ENCODE data around the gene TECR. TPM values are rescaled to one million over a fixed set of nuclear protein-coding genes. Genes with fewer than 3 reads are reported as not detected.

Gene TECR
- total and polyA plus RNA-seq, 7 experiments from 2014 or later: 123 to 325 (median 207) TPM

DNA sequence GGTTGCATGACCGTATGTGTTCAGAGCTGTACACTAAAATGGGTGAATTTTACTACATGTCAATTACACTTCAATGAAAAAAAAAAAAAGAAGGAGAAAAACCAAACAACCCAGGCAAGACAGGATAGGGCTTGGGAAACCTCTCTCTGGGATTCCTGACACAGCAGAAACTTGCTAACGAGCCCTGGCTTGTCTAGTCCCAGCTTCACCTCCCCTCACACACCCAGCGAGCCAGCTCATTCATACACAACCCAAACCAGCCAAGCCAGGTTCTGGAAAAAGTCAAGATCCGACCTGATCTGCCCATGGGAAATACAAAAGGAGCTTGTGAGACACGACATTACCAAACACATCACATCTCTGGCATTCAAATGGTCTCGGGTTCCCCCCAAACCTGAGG, 3.7 kb upstream of the TECR start:
- Mint-ChIP-seq H3K4me3 (peak overlapping the region in 5 of 10 donors; percentile 21 to 53 (median 41)), H3K36me3 (peaks cover 0 to 4% (median 0%) of the 10 kb centered on the region in 5 donors)

DNA sequence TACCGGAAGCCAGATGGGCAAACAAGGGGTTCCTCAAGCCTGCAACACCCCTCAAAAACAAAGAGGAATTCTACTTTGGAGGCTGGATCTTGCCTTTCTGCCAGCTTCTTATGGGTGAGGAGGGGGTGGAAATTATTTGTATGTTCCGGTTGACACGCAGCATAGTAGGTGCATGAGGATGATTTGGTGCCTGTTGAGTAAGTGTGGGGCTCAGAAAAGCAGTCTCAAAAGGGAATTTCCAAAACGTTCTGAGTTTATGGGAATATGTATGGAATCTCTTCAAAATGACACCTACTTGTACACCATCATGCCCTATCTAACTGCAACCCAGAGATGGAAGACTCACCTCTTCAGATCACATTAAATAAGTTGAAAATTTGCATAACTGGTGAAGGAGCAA, 3.0 kb upstream of the TECR start:
- POLR2A ChIA-PET: interaction anchor here (0.8 to 34.0 kb wide), 4 partner anchors 18 to 1374 kb away, joined by 3 to 1101 read pairs (median 4); partner anchors contain the start of genes DNAJB1 and GIPC1
- peaks cover 44 to 49% of the 10 kb centered on the region in 2 donors for H3K4me1 ChIP-seq (ENCODE audit: control insufficient read depth in 2 of 2, insufficient read depth in 2 of 2, low read length in 2 of 2)
- intact Hi-C loops (cut with micrococcal nuclease): loop anchor here (10.0 kb wide), 3 partner anchors 682 to 1798 kb away; partner anchors contain the start of genes KLF2 (in 1 of the 2) and TPM4 (in 1 of the 2)
- Mint-ChIP-seq H3K4me1 (peaks cover 16 to 79% (median 55%) of the 10 kb centered on the region in 7 donors), H3K27ac (peak overlapping the region; percentile 63 to 99 (median 88)), H3K27me3 (no peaks in the 10 kb centered on the region), H3K9me3 (peaks cover 0 to 7% (median 0%) of the 10 kb centered on the region in 11 donors), H3K4me3 (peak overlapping the region in 3 of 10 donors; percentile 4 to 53 (median 14)), H3K36me3 (peaks cover 0 to 4% (median 0%) of the 10 kb centered on the region in 5 donors)
- ATAC-seq (no peak), DNase-seq (no peak)
- no peaks in the 10 kb centered on the region for H3K27me3 ChIP-seq (ENCODE audit: control insufficient read depth in 2 of 2, insufficient read depth in 2 of 2, low read length in 2 of 2)
- CTCF ChIA-PET: interaction anchor here (1.6 to 2.6 kb wide), 3 partner anchors 20 to 25 kb away, joined by 4 to 8 read pairs (median 8); no protein-coding TSS in a partner anchor
- H3K4me3 ChIP-seq (ENCODE audit: low read length): no peak overlapping the region
- peak overlapping the region; percentile 97 for H3K27ac ChIP-seq (ENCODE audit: low read depth, low read length)
- H3K36me3 ChIP-seq (ENCODE audit: control insufficient read depth in 2 of 3, insufficient read depth in 3 of 3, low read length in 3 of 3): peaks cover 0 to 6% (median 0%) of the 10 kb centered on the region in 3 experiments
- no peaks in the 10 kb centered on the region for H3K9me3 ChIP-seq (ENCODE audit: control insufficient read depth in 2 of 3, low read length in 3 of 3)

More for the DNA sequence above, 3.7 kb upstream of the TECR start:
- Mint-ChIP-seq H3K27me3 (no peaks in the 10 kb centered on the region), H3K27ac (peak overlapping the region in 8 of 9 donors; percentile 77 to 99 (median 88)), H3K4me1 (peaks cover 13 to 75% (median 53%) of the 10 kb centered on the region in 7 donors), H3K9me3 (peaks cover 0 to 7% (median 0%) of the 10 kb centered on the region in 11 donors)
- Histone ChIP-seq H3K27ac (ENCODE audit: low read depth, low read length) (peak overlapping the region; percentile 97), H3K27me3 (ENCODE audit: control insufficient read depth in 2 of 2, insufficient read depth in 2 of 2, low read length in 2 of 2) (no peaks in the 10 kb centered on the region), H3K4me3 (ENCODE audit: low read length) (no peak overlapping the region), H3K4me1 (ENCODE audit: control insufficient read depth in 2 of 2, insufficient read depth in 2 of 2, low read length in 2 of 2) (peaks cover 42 to 49% of the 10 kb centered on the region in 2 donors), H3K9me3 (ENCODE audit: control insufficient read depth in 2 of 3, low read length in 3 of 3) (no peaks in the 10 kb centered on the region), H3K36me3 (ENCODE audit: control insufficient read depth in 2 of 3, insufficient read depth in 3 of 3, low read length in 3 of 3) (peaks cover 0 to 6% (median 0%) of the 10 kb centered on the region in 3 experiments)
- intact Hi-C loops (cut with micrococcal nuclease): loop anchor here (10.0 kb wide), 3 partner anchors 681 to 1799 kb away; partner anchors contain the start of genes KLF2 (in 1 of the 2) and TPM4 (in 1 of the 2)
- no peak for DNase-seq
- ChIA-PET POLR2A (interaction anchor here (0.8 to 34.0 kb wide), 5 partner anchors 17 to 1374 kb away, joined by 3 to 1101 read pairs (median 4); partner anchors contain the start of genes DNAJB1 and GIPC1), CTCF (interaction anchor here (1.6 to 2.6 kb wide), 3 partner anchors 19 to 25 kb away, joined by 4 to 8 read pairs (median 8); no protein-coding TSS in a partner anchor)
- ATAC-seq: no peak

DNA sequence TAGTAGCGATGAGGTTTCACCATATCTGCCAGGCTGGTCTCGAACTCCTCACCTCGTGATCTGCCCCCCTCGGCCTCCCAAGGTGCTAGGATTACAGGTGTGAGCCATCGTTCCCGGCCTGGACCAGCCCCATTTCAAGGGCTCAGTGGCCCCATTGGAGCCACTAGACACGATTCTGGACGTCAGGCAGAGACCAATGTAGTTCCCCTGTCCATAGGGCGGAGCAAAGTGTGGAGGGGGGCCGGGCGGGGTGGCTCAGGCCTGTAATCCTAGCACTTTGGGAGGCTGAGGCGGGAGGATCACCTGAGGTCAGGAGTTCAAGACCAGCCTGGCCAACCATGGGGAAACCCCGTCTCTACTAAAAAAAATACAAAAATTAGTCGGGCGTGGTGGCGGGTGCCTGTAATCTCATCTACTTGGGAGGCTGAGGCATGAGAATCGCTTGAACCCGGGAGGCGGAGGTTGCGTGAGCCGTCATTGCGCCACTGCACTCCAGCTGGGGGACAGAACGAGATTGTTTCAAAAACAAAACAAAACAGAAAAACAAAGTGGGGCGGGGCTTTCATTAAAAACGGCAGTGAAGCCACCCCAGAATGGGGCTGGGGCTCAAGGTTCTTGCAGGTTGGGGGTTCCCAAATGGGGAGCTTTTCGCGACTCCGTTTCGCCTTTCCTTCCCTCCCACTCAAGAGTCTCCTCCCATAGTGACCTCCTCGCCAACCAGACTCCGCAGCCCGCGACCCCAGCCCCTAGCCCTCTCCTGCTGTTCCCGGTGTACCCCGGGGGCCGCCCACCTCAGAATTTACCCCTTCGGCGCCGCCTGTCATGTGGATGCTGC, 758 bp upstream of the TECR start:
- H3K27ac Mint-ChIP-seq: peak overlapping the region; percentile 95 to 100 (median 98)
- H3K27me3 Mint-ChIP-seq: no peaks in the 10 kb centered on the region
- CTCF ChIA-PET: interaction anchor here (0.6 to 0.9 kb wide), 3 partner anchors 9 to 251 kb away, joined by 3 to 5 read pairs (median 4); partner anchors contain the start of gene DNAJB1
- intact Hi-C loops (cut with micrococcal nuclease): loop anchor here (1.0 to 10.0 kb wide), 10 partner anchors 10 to 1796 kb away; partner anchors contain the start of genes DNAJB1 (in 2 of the 2), KLF2 (in 1 of the 2), NDUFB7 (in 1 of the 2) and TPM4 (in 1 of the 2)
- POLR2A ChIA-PET: interaction anchor here (34.0 kb wide), 1 partner anchor 20 kb away, joined by 1101 read pairs; the partner anchor contains the start of genes DNAJB1 and GIPC1
- H3K36me3 Mint-ChIP-seq: peaks cover 0 to 4% (median 4%) of the 10 kb centered on the region in 5 donors
- no peaks in the 10 kb centered on the region for H3K27me3 ChIP-seq (ENCODE audit: control insufficient read depth in 2 of 2, insufficient read depth in 2 of 2, low read length in 2 of 2)
- no peaks in the 10 kb centered on the region for H3K9me3 ChIP-seq (ENCODE audit: control insufficient read depth in 2 of 3, low read length in 3 of 3)
- ATAC-seq: peak; percentile 43
- H3K4me3 ChIP-seq (ENCODE audit: low read length): peak overlapping the region; percentile 55
- H3K4me1 ChIP-seq (ENCODE audit: control insufficient read depth in 2 of 2, insufficient read depth in 2 of 2, low read length in 2 of 2): peaks cover 30 to 38% of the 10 kb centered on the region in 2 donors
- H3K27ac ChIP-seq (ENCODE audit: low read depth, low read length): peak overlapping the region; percentile 89
- H3K4me1 Mint-ChIP-seq: peaks cover 9 to 77% (median 52%) of the 10 kb centered on the region in 7 donors
- no peaks in the 10 kb centered on the region for H3K9me3 Mint-ChIP-seq
- H3K36me3 ChIP-seq (ENCODE audit: control insufficient read depth in 2 of 3, insufficient read depth in 3 of 3, low read length in 3 of 3): peaks cover 0 to 6% (median 0%) of the 10 kb centered on the region in 3 experiments
- no peak for DNase-seq
- peak overlapping the region; percentile 88 to 97 (median 95) for H3K4me3 Mint-ChIP-seq

DNA sequence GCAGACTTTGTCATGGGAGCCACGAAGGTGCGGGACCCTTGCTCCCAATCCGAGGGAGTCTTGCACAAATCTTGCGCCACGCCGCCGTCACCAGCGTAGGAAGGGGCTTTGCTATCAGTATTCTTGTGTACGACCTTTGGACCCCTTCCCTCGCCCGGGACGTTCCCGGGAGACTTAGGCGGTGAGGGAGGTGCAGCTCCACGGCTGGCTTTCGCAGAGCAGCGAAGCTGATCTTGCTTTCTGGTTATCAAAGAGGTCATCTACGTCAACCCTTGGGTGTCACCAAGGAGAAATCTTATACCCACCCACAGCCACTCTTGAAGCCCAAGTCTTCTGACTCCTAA, 583 bp downstream of the TECR start:
- ChIA-PET CTCF (no interaction called here), POLR2A (interaction anchor here (1.0 to 34.0 kb wide), 4 partner anchors 20 to 41 kb away, joined by 3 to 1101 read pairs (median 4); partner anchors contain the start of genes DNAJB1, GIPC1 and NDUFB7)
- Mint-ChIP-seq H3K4me1 (peaks cover 9 to 78% (median 54%) of the 10 kb centered on the region in 7 donors), H3K27ac (peak overlapping the region; percentile 95 to 100 (median 98)), H3K4me3 (peak overlapping the region; percentile 88 to 97 (median 95)), H3K27me3 (no peaks in the 10 kb centered on the region), H3K36me3 (peaks cover 0 to 4% (median 4%) of the 10 kb centered on the region in 5 donors), H3K9me3 (no peaks in the 10 kb centered on the region)
- no peak for ATAC-seq
- Histone ChIP-seq H3K27me3 (ENCODE audit: control insufficient read depth in 2 of 2, insufficient read depth in 2 of 2, low read length in 2 of 2) (no peaks in the 10 kb centered on the region), H3K9me3 (ENCODE audit: control insufficient read depth in 2 of 3, low read length in 3 of 3) (no peaks in the 10 kb centered on the region), H3K4me3 (ENCODE audit: low read length) (peak overlapping the region; percentile 96), H3K4me1 (ENCODE audit: control insufficient read depth in 2 of 2, insufficient read depth in 2 of 2, low read length in 2 of 2) (peaks cover 21 to 25% of the 10 kb centered on the region in 2 donors), H3K36me3 (ENCODE audit: control insufficient read depth in 2 of 3, insufficient read depth in 3 of 3, low read length in 3 of 3) (peaks cover 0 to 11% (median 0%) of the 10 kb centered on the region in 3 experiments), H3K27ac (ENCODE audit: low read depth, low read length) (peak overlapping the region; percentile 89)
- intact Hi-C loops (cut with micrococcal nuclease): no loop called here
- DNase-seq: peak in 6 of 9 donors; percentile 56 to 73 (median 70)

DNA sequence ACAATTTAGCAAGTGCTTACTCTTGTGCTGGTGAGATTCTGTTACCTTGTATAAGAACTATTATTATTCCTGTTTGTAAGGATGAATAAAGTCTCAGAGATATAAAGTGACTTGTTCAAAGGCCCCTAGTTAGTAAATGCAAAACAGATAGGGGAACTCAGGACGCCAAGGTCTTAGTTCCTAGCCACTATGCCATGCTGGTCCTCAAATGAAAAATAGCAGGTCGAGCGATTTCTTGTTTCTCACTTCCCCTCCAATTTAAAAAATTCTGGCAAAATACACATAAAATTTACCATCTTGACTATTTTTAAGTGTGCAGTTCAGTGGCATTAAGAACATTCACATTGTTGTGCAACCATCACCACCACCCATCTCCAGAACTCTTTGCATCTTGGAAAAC, 1.1 kb downstream of the TECR start:
- peak overlapping the region; percentile 96 for H3K4me3 ChIP-seq (ENCODE audit: low read length)
- Mint-ChIP-seq H3K36me3 (peaks cover 0 to 4% (median 4%) of the 10 kb centered on the region in 5 donors), H3K4me1 (peaks cover 7 to 76% (median 51%) of the 10 kb centered on the region in 7 donors), H3K9me3 (no peaks in the 10 kb centered on the region), H3K27ac (peak overlapping the region; percentile 24 to 100 (median 97)), H3K27me3 (no peaks in the 10 kb centered on the region), H3K4me3 (peak overlapping the region; percentile 69 to 97 (median 92))
- ChIA-PET CTCF (no interaction called here), POLR2A (interaction anchor here (0.8 to 34.0 kb wide), 6 partner anchors 20 to 41 kb away, joined by 3 to 1101 read pairs (median 4); partner anchors contain the start of genes DNAJB1, GIPC1 and NDUFB7)
- H3K27me3 ChIP-seq (ENCODE audit: control insufficient read depth in 2 of 2, insufficient read depth in 2 of 2, low read length in 2 of 2): no peaks in the 10 kb centered on the region
- peak overlapping the region; percentile 89 for H3K27ac ChIP-seq (ENCODE audit: low read depth, low read length)
- peaks cover 21 to 25% of the 10 kb centered on the region in 2 donors for H3K4me1 ChIP-seq (ENCODE audit: control insufficient read depth in 2 of 2, insufficient read depth in 2 of 2, low read length in 2 of 2)
- no peak for ATAC-seq
- intact Hi-C loops (cut with micrococcal nuclease): no loop called here
- H3K9me3 ChIP-seq (ENCODE audit: control insufficient read depth in 2 of 3, low read length in 3 of 3): no peaks in the 10 kb centered on the region
- H3K36me3 ChIP-seq (ENCODE audit: control insufficient read depth in 2 of 3, insufficient read depth in 3 of 3, low read length in 3 of 3): peaks cover 0 to 11% (median 0%) of the 10 kb centered on the region in 3 experiments
- no peak for DNase-seq

DNA sequence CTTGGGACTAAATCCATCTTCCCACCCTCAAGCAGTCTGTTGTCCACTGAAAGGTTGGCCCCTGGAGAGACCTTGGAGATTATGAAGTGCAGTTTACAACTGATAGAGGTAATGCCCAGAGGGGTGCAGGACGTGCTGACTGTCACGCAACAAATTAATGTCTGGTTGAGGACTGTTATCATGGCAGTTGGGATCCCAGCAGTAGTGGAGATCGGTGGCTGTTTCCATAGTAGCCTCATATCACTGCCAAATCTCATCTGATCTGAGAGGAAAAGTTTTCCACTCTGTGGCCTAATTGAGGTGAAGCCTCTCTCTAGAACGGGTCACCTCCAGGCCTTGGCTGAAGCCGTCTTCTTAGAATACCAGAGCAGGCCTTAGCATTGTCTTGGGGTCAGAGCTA, 4.1 kb downstream of the TECR start:
- Mint-ChIP-seq H3K4me1 (peaks cover 0 to 84% (median 50%) of the 10 kb centered on the region in 7 donors), H3K4me3 (peak overlapping the region in 6 of 10 donors; percentile 12 to 88 (median 34)), H3K27me3 (no peaks in the 10 kb centered on the region), H3K27ac (peak overlapping the region in 5 of 9 donors; percentile 24 to 70 (median 41)), H3K36me3 (peaks cover 0 to 4% (median 4%) of the 10 kb centered on the region in 5 donors), H3K9me3 (no peaks in the 10 kb centered on the region)
- DNase-seq: no peak
- H3K4me1 ChIP-seq (ENCODE audit: control insufficient read depth in 2 of 2, insufficient read depth in 2 of 2, low read length in 2 of 2): peaks cover 19 to 34% of the 10 kb centered on the region in 2 donors
- no peak overlapping the region for H3K4me3 ChIP-seq (ENCODE audit: low read length)
- ChIA-PET POLR2A (interaction anchor here (1.4 to 34.0 kb wide), 3 partner anchors 17 to 38 kb away, joined by 4 to 1101 read pairs (median 7); partner anchors contain the start of genes DNAJB1, GIPC1 and NDUFB7), CTCF (interaction anchor here (2.0 kb wide), 1 partner anchor 26 kb away, joined by 8 read pairs; no protein-coding TSS in a partner anchor)
- no peak for ATAC-seq
- H3K27me3 ChIP-seq (ENCODE audit: control insufficient read depth in 2 of 2, insufficient read depth in 2 of 2, low read length in 2 of 2): no peaks in the 10 kb centered on the region
- peaks cover 0 to 11% (median 3%) of the 10 kb centered on the region in 3 experiments for H3K36me3 ChIP-seq (ENCODE audit: control insufficient read depth in 2 of 3, insufficient read depth in 3 of 3, low read length in 3 of 3)
- intact Hi-C loops (cut with micrococcal nuclease): no loop called here
- no peak overlapping the region for H3K27ac ChIP-seq (ENCODE audit: low read depth, low read length)
- no peaks in the 10 kb centered on the region for H3K9me3 ChIP-seq (ENCODE audit: control insufficient read depth in 2 of 3, low read length in 3 of 3)

Measured in naive thymus-derived CD4-positive, alpha-beta T cell (primary cell).